K562 (cell line): ENCODE data around the gene IREB2. TPM values are rescaled to one million over a fixed set of nuclear protein-coding genes. Genes with fewer than 3 reads are reported as not detected.

ENCODE experiments used
- COPS2 ChIP-seq: fragments of 450-650 bp; conservative IDR thresholded peaks from 2 replicates; pipeline ENCODE4 v1.6.1; 2016; ENCODE audit warnings: mild to moderate bottlenecking, moderate library complexity
- HNRNPLL ChIP-seq: fragments of 200-400 bp; formaldehyde crosslinking; IDR thresholded peaks from 2 replicates; pipeline ENCODE4 v1.6.1; 2017; ENCODE audit warnings: low read length, low read depth, mild to moderate bottlenecking; ENCODE audit not compliant: poor library complexity, severe bottlenecking
- MCM5 ChIP-seq: fragments of 450-650 bp; IDR thresholded peaks from 2 replicates; pipeline ENCODE4 v1.6.1; 2016; ENCODE audit warnings: low read depth
- MECOM ChIP-seq: fragments of 250-450 bp; sonication (Bioruptor Pico); IDR thresholded peaks from 2 replicates; pipeline ENCODE4 v1.8.0; 2022; ENCODE audit warnings: inconsistent platforms
- MGA ChIP-seq: fragments of 450-650 bp; IDR thresholded peaks from 2 replicates; pipeline ENCODE4 v1.6.1; 2016; ENCODE audit warnings: mild to moderate bottlenecking, moderate library complexity
- PKNOX1 ChIP-seq: fragments of 450-650 bp; IDR thresholded peaks from 2 replicates; pipeline ENCODE4 v1.6.1; 2016
- RAD21 ChIP-seq, 2 experiments: fragments of 250-450 bp in 1 of 2; fragments of 450-650 bp in 1 of 2; sonication (Bioruptor Pico) in 1 of 2; formaldehyde crosslinking in 1 of 2; IDR thresholded peaks in 1 of 2; conservative IDR thresholded peaks in 1 of 2; 2 replicates each; pipeline versions ENCODE4 v1.4.0 to v1.8.0; 2020 to 2022; ENCODE audit warnings: mild to moderate bottlenecking in 2 of 2, moderate library complexity in 1 of 2
- ZBTB2 ChIP-seq: fragments of 450-650 bp; IDR thresholded peaks from 2 replicates; pipeline ENCODE4 v1.6.1; 2016; ENCODE audit warnings: antibody characterized with exemption
- ZBTB43 ChIP-seq: sonication (generic); formaldehyde crosslinking; IDR thresholded peaks from 2 replicates; pipeline ENCODE4 v1.8.0; 2023; ENCODE audit warnings: mild to moderate bottlenecking, missing genetic modification reagents
- ZEB2 ChIP-seq: fragments of 450-650 bp; IDR thresholded peaks from 2 replicates; pipeline ENCODE4 v1.6.1; 2016
- ZFP36 ChIP-seq: fragments of 150-350 bp; IDR thresholded peaks from 2 replicates; pipeline ENCODE4 v1.6.1; 2018; ENCODE audit warnings: low read length, low read depth; ENCODE audit not compliant: partially characterized antibody
- ZNF766 ChIP-seq: fragments of 200-800 bp; sonication (Bioruptor generic); conservative IDR thresholded peaks from 2 replicates; pipeline ENCODE4 v1.6.1; 2016; ENCODE audit warnings: missing genetic modification characterization, missing compliant biosample characterization
- polyA plus RNA-seq, 8 experiments: library from polyadenylated mRNA; depleted of rRNA in 4 of 8; stranded (reverse) in 5 of 8; unstranded in 3 of 8; fragments of >200 nt; fragmentation: Nextera tagmentation in 2 of 8; fragmentation: Illumina TruSeq in 1 of 8; extraction: Ambion mirVana in 2 of 8; extraction: Trizol in 1 of 8; gene quantifications; 2 replicates each; pipeline versions ENCODE4 v1.2.1 to v1.2.3, GENCODE V29; 2011 to 2014; ENCODE audit warnings: inconsistent platforms in 1 of 8, missing spikeins in 1 of 8
- total RNA-seq, 7 experiments: library from RNA; depleted of rRNA in 6 of 7; stranded (reverse); fragments of >200 nt in 6 of 7; fragmentation: Illumina TruSeq in 2 of 7; extraction: Trizol in 2 of 7; gene quantifications; 2 replicates each; pipeline versions ENCODE4 v1.2.1 to v1.2.3, GENCODE V29; 2011 to 2021; ENCODE audit warnings: low replicate concordance in 1 of 7

The IREB2 gene
- total and polyA plus RNA-seq, 9 of the 15 experiments (the other 6 are each of a cell fraction or from before 2014, with no cell fraction given): 16.8 to 61.7 (median 34.0) TPM

GRCh38 chr15:78437107-78437761, 782 bp upstream of the IREB2 start (continued):
- TF ChIP-seq MGA (0 out of 2 replicates have a peak, but pooled peaks have one; percentile 16), MECOM (CRISPR knock-in tag) (0 out of 2 replicates have a peak, but pooled peaks have one; percentile 19), ZBTB2 (peak; percentile 85), PKNOX1 (peak; percentile 34; the same call in 1 of the 2 replicates), ZNF766 (CRISPR knock-in tag) (0 out of 2 replicates have a peak, but pooled peaks have one; percentile 51), RAD21 (CRISPR knock-in tag; conservative IDR thresholded peaks at IDR 0.05 in 1 of 2, IDR thresholded peaks at IDR 0.05 in 1 of 2) (0 out of 4 replicates have a peak, but pooled peaks of 1 of the 2 experiments have one; percentile 1), ZFP36 (peak; percentile 35), HNRNPLL (no peak), ZBTB43 (no peak), MCM5 (no peak), COPS2 (no peak), ZEB2 (peak; percentile 74; the same call in 1 of the 2 replicates)
